HepG2 (cell line): ENCODE results near the gene DSCAML1. TPM values are rescaled to one million over a fixed set of nuclear protein-coding genes. Genes with fewer than 3 reads are reported as not detected.
A peak's percentile ranks its signal among the peaks of the same experiment; 100 is the strongest.

Experiments used
- ATAC-seq: fragments of 200-7000 bp; cut with Tn5 transposase; 3 replicates; pipeline ENCODE4 v1.9.1; 2020; ENCODE audit warnings: mild to moderate bottlenecking, moderate library complexity
- BruUV-seq: library from RNA; stranded (reverse); fragments of 400-500 nt; replicated peaks from 2 replicates; lab custom pipeline; 2021; lab: Mats Ljungman, UMichigan
- CTCF ChIA-PET: fragments of 300-600 bp; formaldehyde crosslinking; extraction: SDS; loops from one replicate; lab custom pipeline; 2021; ENCODE audit warnings: low total read pairs, inconsistent platforms, low intra/inter-chr PET ratio; lab: Yijun Ruan, JAX
- POLR2A ChIA-PET: fragments of 350-600 bp; sonication (Branson Sonifier 250); formaldehyde crosslinking; loops from one replicate; lab custom pipeline; 2020; ENCODE audit warnings: antibody characterized with exemption, inconsistent platforms; lab: Yijun Ruan, JAX
- DNase-seq: peaks from one replicate; pipeline ENCODE4 v3.0.0-alpha.2; 2015; ENCODE audit warnings: low spot score
- FAIRE-seq: peaks from 3 replicates; lab custom pipeline; 2011; peaks lifted over from hg19 to GRCh38; lab: Jason Lieb, UNC
- H2AFZ ChIP-seq: one replicate; pipeline ENCODE4 v1.6.1; 2011; ENCODE audit warnings: low read length, inconsistent platforms
- H3K27ac ChIP-seq: fragments of 300-600 bp; 3 replicates; pipeline ENCODE4 v1.8.0; 2011; ENCODE audit warnings: mixed run types, mild to moderate bottlenecking, mixed read lengths, low read length, inconsistent platforms; ENCODE audit not compliant: insufficient read depth; ENCODE audit errors: extremely low read length
- H3K27me3 ChIP-seq, 2 experiments: fragments of 200-600 bp in 1 of 2; 2 replicates in 1 of 2; 3 replicates in 1 of 2; pipeline versions ENCODE4 v1.6.0 to v1.8.0; 2011; ENCODE audit warnings: low read length in 2 of 2, mild to moderate bottlenecking in 2 of 2, moderate library complexity in 2 of 2, inconsistent platforms in 1 of 2; ENCODE audit not compliant: insufficient read depth in 2 of 2, control insufficient read depth in 1 of 2
- H3K36me3 ChIP-seq, 2 experiments: fragments of 200-600 bp in 1 of 2; replicated peaks in 1 of 2; 2 replicates in 1 of 2; 3 replicates in 1 of 2; pipeline versions ENCODE4 v1.5.1 to v1.8.0; 2011; ENCODE audit warnings: low read length in 2 of 2, inconsistent platforms in 1 of 2; ENCODE audit not compliant: insufficient read depth in 2 of 2, control insufficient read depth in 1 of 2
- H3K4me1 ChIP-seq: 2 replicates; pipeline ENCODE4 v1.5.1; 2012; ENCODE audit warnings: low read length, inconsistent platforms; ENCODE audit not compliant: insufficient read depth
- H3K4me2 ChIP-seq: 2 replicates; pipeline ENCODE4 v1.6.0; 2011; ENCODE audit warnings: low read depth, low read length, inconsistent platforms
- H3K4me3 ChIP-seq, 3 experiments: fragments of 200-600 bp in 1 of 3; sonication (generic), shearing (Covaris generic) in 1 of 3; replicated peaks in 1 of 3; 2 replicates each; pipeline ENCODE4 v1.5.1; 2011 to 2016; ENCODE audit warnings: low read length in 3 of 3, inconsistent platforms in 2 of 3, low read depth in 2 of 3, mild to moderate bottlenecking in 2 of 3, control low read depth in 1 of 3, mixed read lengths in 1 of 3; ENCODE audit not compliant: insufficient read depth in 1 of 3
- H3K79me2 ChIP-seq: one replicate; pipeline ENCODE4 v1.6.1; 2011; ENCODE audit warnings: low read length, inconsistent platforms; ENCODE audit not compliant: insufficient read depth
- H3K9ac ChIP-seq: 2 replicates; pipeline ENCODE4 v1.6.0; 2011; ENCODE audit warnings: mild to moderate bottlenecking, low read depth, low read length, inconsistent platforms; ENCODE audit not compliant: insufficient read depth
- H3K9me3 ChIP-seq: 2 replicates; pipeline ENCODE4 v1.5.1; 2012; ENCODE audit warnings: mild to moderate bottlenecking, low read length
- H4K20me1 ChIP-seq: 2 replicates; pipeline ENCODE4 v1.6.0; 2011; ENCODE audit warnings: inconsistent platforms, mild to moderate bottlenecking, low read length, moderate library complexity; ENCODE audit not compliant: insufficient read depth
- CEBPB ChIP-seq: IDR thresholded peaks from 2 replicates; pipeline ENCODE4 v1.6.1; 2011; ENCODE audit warnings: low read depth, low read length, improper control_type of control experiment, borderline replicate concordance
- ETV5 ChIP-seq: IDR thresholded peaks from 2 replicates; pipeline ENCODE4 v1.6.1; 2018; ENCODE audit warnings: missing biosample characterization, missing genetic modification reagents, inconsistent platforms, borderline replicate concordance
- KDM1A ChIP-seq: IDR thresholded peaks from 2 replicates; pipeline ENCODE4 v1.6.1; 2016; ENCODE audit warnings: missing compliant biosample characterization
- MED8 ChIP-seq: sonication (generic); formaldehyde crosslinking; IDR thresholded peaks from 2 replicates; pipeline ENCODE4 v1.8.1; 2023; ENCODE audit warnings: mild to moderate bottlenecking, missing genetic modification reagents; ENCODE audit not compliant: insufficient replicate concordance
- NCOA2 ChIP-seq: sonication (generic); formaldehyde crosslinking; IDR thresholded peaks from 2 replicates; pipeline ENCODE4 v1.8.0; 2022; ENCODE audit warnings: inconsistent platforms
- SAFB2 ChIP-seq: sonication (generic); formaldehyde crosslinking; IDR thresholded peaks from 2 replicates; pipeline ENCODE4 v1.5.1; 2020; ENCODE audit warnings: missing genetic modification reagents, low read depth, mild to moderate bottlenecking, borderline replicate concordance
- WGBS: methylation state at CpG from one replicate; pipeline ENCODE4 v1.1.6; 2017; ENCODE audit warnings: low lambda C conversion rate; 5-methylcytosine and 5-hydroxymethylcytosine counted together
- in situ Hi-C: cut with HindIII; loops from 2 replicates; pipeline ENCODE4 v1.10.0; 2017; ENCODE audit warnings: low pct_unique_long_range_greater_than_20kb; ENCODE audit not compliant: extremely low pct_ligation_motif_present
- intact Hi-C: fragments of 100-400 bp; cut with micrococcal nuclease; formaldehyde crosslinking; loops from one replicate; pipeline ENCODE4 v1.10.0; 2022; ENCODE audit not compliant: unreplicated experiment
- polyA plus RNA-seq, 8 experiments: library from polyadenylated mRNA; depleted of rRNA in 3 of 8; stranded (reverse) in 7 of 8; unstranded in 1 of 8; fragments of >200 nt; fragmentation: Illumina TruSeq in 4 of 8; extraction: Trizol in 4 of 8; gene quantifications; 2 replicates each; pipeline versions ENCODE4 v1.2.1 to v1.2.3, GENCODE V29; 2011 to 2016; ENCODE audit warnings: low read depth in 4 of 8, missing spikeins in 1 of 8, mixed read lengths in 1 of 8; ENCODE audit not compliant: insufficient read depth in 1 of 8
- total RNA-seq, 5 experiments: library from RNA; depleted of rRNA; stranded (reverse); fragments of >200 nt; fragmentation: Illumina TruSeq; extraction: Trizol; gene quantifications; 2 replicates each; pipeline ENCODE4 v1.2.3, GENCODE V29; 2016; ENCODE audit warnings: low read depth in 1 of 5
- TF ChIP-seq, protein P1 (sequence below): IDR thresholded peaks from 2 replicates; pipeline ENCODE4 v1.6.1; 2016; ENCODE audit warnings: low read depth

DSCAML1 gene
- total and polyA plus RNA-seq, 2 of the 13 experiments (the other 11 are each of a cell fraction or from before 2014, with no cell fraction given) = 0.29 to 0.40 TPM

DNA sequence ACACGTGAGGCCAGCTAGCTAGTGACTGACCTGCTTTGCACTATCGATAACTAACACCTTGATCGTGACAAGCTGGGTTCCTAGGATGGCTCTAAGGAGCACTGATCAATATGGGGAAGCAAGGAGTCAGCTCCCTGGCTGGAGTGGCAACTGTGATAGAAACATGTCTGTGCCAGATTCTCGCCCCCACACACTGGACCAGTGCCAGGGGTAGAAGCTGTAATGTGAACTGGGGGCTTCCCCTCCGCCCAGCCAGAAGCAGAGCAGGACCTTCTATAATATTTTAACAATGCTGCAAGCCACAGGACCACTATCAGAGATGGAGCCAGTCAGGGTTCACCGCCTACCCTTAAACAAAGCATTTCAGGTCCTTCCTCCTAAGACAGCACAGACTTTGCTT, 96.5 kb downstream of the DSCAML1 start (continued):
- TF ChIP-seq, protein P1, sequence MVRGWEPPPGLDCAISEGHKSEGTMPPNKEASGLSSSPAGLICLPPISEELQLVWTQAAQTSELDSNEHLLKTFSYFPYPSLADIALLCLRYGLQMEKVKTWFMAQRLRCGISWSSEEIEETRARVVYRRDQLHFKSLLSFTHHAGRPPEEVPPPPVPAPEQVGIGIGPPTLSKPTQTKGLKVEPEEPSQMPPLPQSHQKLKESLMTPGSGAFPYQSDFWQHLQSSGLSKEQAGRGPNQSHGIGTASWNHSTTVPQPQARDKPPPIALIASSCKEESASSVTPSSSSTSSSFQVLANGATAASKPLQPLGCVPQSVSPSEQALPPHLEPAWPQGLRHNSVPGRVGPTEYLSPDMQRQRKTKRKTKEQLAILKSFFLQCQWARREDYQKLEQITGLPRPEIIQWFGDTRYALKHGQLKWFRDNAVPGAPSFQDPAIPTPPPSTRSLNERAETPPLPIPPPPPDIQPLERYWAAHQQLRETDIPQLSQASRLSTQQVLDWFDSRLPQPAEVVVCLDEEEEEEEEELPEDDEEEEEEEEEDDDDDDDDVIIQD (CRISPR knock-in tag) = no peak
- no peak for TF ChIP-seq KDM1A (CRISPR knock-in tag)
- TF ChIP-seq NCOA2 (CRISPR knock-in tag) = no peak
- no peak for TF ChIP-seq MED8 (CRISPR knock-in tag)
- no peak for TF ChIP-seq ETV5 (CRISPR knock-in tag)

DNA sequence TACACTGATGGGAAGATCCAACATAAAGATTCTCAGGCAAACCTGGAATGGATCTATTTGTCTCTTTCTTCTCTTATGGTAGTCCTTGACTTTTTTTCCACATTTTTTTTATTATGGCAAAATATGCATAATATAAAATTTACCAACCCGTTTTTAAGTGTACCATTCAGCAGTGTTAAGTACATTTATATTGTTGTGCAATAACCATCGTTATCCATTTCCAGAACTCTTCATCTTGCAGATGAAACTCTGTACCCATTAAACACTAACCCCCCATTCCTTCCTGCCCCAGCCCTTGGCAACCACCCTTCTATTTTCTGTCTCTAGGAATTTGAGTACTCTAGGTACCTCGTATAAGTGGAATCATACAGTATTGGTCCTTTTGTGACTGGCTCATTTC, 99.7 kb downstream of the DSCAML1 start:
- no peak for ATAC-seq
- no TSS peak for BruUV-seq
- 6% methylated on average over 3 of the region's 3 CpGs for WGBS

More for the DNA sequence above, 99.7 kb downstream of the DSCAML1 start:
- TF ChIP-seq SAFB2 (CRISPR knock-in tag) = no peak
- peak; percentile 61; the same call in 1 of the 2 replicates for TF ChIP-seq CEBPB
- H4K20me1 ChIP-seq = no peaks in the 10 kb centered on the region
- CTCF ChIA-PET = no interaction called here
- no peak overlapping the region for H3K4me3 ChIP-seq
- H3K36me3 ChIP-seq = no peaks in the 10 kb centered on the region
- no peaks in the 10 kb centered on the region for H3K79me2 ChIP-seq
- DNase-seq (no peak), FAIRE-seq (no peak)
- in situ Hi-C loops = no loop called here
- H3K4me1 ChIP-seq = peaks cover 1% of the 10 kb centered on the region; the same call in 1 of the 2 replicates
- intact Hi-C loops = no loop called here
- no peak overlapping the region for H3K9ac ChIP-seq
- no peaks in the 10 kb centered on the region for H3K9me3 ChIP-seq
- no peak overlapping the region for H3K4me2 ChIP-seq
- no peak overlapping the region for H2AFZ ChIP-seq
- H3K27me3 ChIP-seq = peaks cover 0 to 9% of the 10 kb centered on the region in 2 experiments; a peak in 2 of 5 replicates
- POLR2A ChIA-PET = no interaction called here
- H3K27ac ChIP-seq = no peak overlapping the region
